Psoas muscle (tissue), 8 donors: ENCODE measurements around the gene BARD1. TPM values are rescaled to one million over a fixed set of nuclear protein-coding genes. Genes with fewer than 3 reads are reported as not detected.

Source experiments
- ATAC-seq, 4 donors: fragments of 200-7000 bp; cut with Tn5 transposase; one replicate each; pipeline ENCODE4 v1.9.1; 2020; ENCODE audit warnings: moderate library complexity in 3 of 4, mild to moderate bottlenecking in 2 of 4
- DNase-seq, 2 donors: peaks; one replicate each; pipeline ENCODE4 v3.0.0-alpha.2; 2020
- H3K27ac ChIP-seq: fragments of 200-600 bp; one replicate; pipeline ENCODE4 v1.8.0; 2022
- H3K27me3 ChIP-seq, 3 donors: fragments of 200-600 bp in 1 of 3; one replicate each; pipeline versions ENCODE4 v1.6.1 to v1.8.0; 2013 to 2022; ENCODE audit warnings: low read length in 2 of 3, mild to moderate bottlenecking in 2 of 3, moderate library complexity in 1 of 3; ENCODE audit not compliant: insufficient read depth in 3 of 3
- H3K36me3 ChIP-seq, 2 donors: fragments of 200-600 bp in 1 of 2; one replicate each; pipeline versions ENCODE4 v1.6.1 to v1.8.0; 2013 to 2022; ENCODE audit warnings: low read depth in 1 of 2, mild to moderate bottlenecking in 1 of 2, moderate library complexity in 1 of 2; ENCODE audit not compliant: insufficient read depth in 1 of 2
- H3K4me1 ChIP-seq: fragments of 200-600 bp; one replicate; pipeline ENCODE4 v1.8.0; 2022
- H3K4me3 ChIP-seq: fragments of 200-600 bp; one replicate; pipeline ENCODE4 v1.8.0; 2022; ENCODE audit warnings: mild to moderate bottlenecking
- H3K9me3 ChIP-seq: fragments of 200-600 bp; one replicate; pipeline ENCODE4 v1.8.0; 2022
- CTCF ChIP-seq: fragments of 200-600 bp; IDR thresholded peaks from one replicate; pipeline ENCODE4 v1.8.0; 2022; ENCODE audit warnings: antibody characterized with exemption
- WGBS, 3 donors: extraction: QIAGEN DNeasy Blood & Tissue Kit; methylation state at CpG; one replicate each; pipeline versions ENCODE4 v1.1.6 to v1.1.7; 2013; 5-methylcytosine and 5-hydroxymethylcytosine counted together
- intact Hi-C, 2 donors: fragments of 100-400 bp; cut with DNase I; formaldehyde crosslinking; loops; one replicate each; pipeline versions ENCODE4 v1.11.0 to v1.14.2; 2022
- polyA plus RNA-seq, 3 donors: library from polyadenylated mRNA; stranded (reverse); fragments of 200-250 nt; gene quantifications; one replicate each; pipeline ENCODE4 v1.2.3, GENCODE V29; 2013
- total RNA-seq, 4 donors: library from RNA; stranded (reverse); fragmentation: NEBNext Ultra II Directional in 2 of 4; extraction: Animal tissue kit (Norgen Biotek cat#: 25700) in 2 of 4; gene quantifications; one replicate each; pipeline versions ENCODE4 v1.2.1 to v1.2.4, GENCODE V29; 2021 to 2023
- donor health status: healthy with polysubstance abuse.
- donor health status: DM: no; HTN: no; CAD: no; lungs with moderate emphysema.
- donor health status: Bipolar disorder and iron deficiency.
- donor health status: healthy.
- donor health status: DM: yes; HTN: yes; CAD: no.
- donor health status: DM: no; HTN: no; CAD: no.
- donor health status: DM: no; HTN: no; CAD: no.
- donor health status: DM: yes; HTN: yes; CAD: no.

Gene BARD1
- total and polyA plus RNA-seq, 7 donors = 1.3 to 9.6 (median 6.0) TPM

- Histone ChIP-seq H3K4me3 (no peak overlapping the region), H3K27ac (no peak overlapping the region), H3K36me3 (no peaks in the 10 kb centered on the region), H3K9me3 (no peaks in the 10 kb centered on the region), H3K4me1 (no peaks in the 10 kb centered on the region), H3K27me3 (no peaks in the 10 kb centered on the region)
- 88 to 100% (median 94%) methylated on average over 1 of the region's 1 CpG for WGBS, 3 donors
- intact Hi-C loops = no loop called here
- no peak for ATAC-seq
- no peak for TF ChIP-seq CTCF
- no peak for DNase-seq
These were observed 129.7 kb downstream of the BARD1 start for GRCh38 chr2:214679736-214680135.

GRCh38 chr2:214676421-214677089 is 132.9 kb downstream of the BARD1 start:
- no peak for TF ChIP-seq CTCF
- 92 to 95% (median 94%) methylated on average over 5 of the region's 5 CpGs for WGBS, 3 donors
- no peak for ATAC-seq
- H3K27ac ChIP-seq = no peak overlapping the region
- no peaks in the 10 kb centered on the region for H3K4me1 ChIP-seq
- H3K36me3 ChIP-seq = no peaks in the 10 kb centered on the region
- H3K27me3 ChIP-seq = no peaks in the 10 kb centered on the region
- no peak for DNase-seq
- no peak overlapping the region for H3K4me3 ChIP-seq
- H3K9me3 ChIP-seq = no peaks in the 10 kb centered on the region
- intact Hi-C loops = no loop called here
